Activated T-helper 1 cell treated with anti-CD3 and anti-CD28 coated beads, Interleukin-12 subunit alpha, Interleukin-12 subunit beta, Interleukin-2, Interleukin-4 antibody, amounts not matched to agents 30 ng/mL and 10 ng/mL and 1 ng/mL, durations not matched to agents 14 hours and 24 hours and 36 hours (primary cell): Measurements from ENCODE around the gene CUBN. TPM values are rescaled to one million over a fixed set of nuclear protein-coding genes. Genes with fewer than 3 reads are reported as not detected.

Source experiments
- DNase-seq: peaks from one replicate; pipeline ENCODE4 v3.0.0; 2021; ENCODE audit warnings: low spot score
- H3K27ac Mint-ChIP-seq: one replicate; pipeline ENCODE4 v1.8.0; 2021; ENCODE audit warnings: mild to moderate bottlenecking, mixed read lengths
- H3K27me3 Mint-ChIP-seq: one replicate; pipeline ENCODE4 v1.8.0; 2022; ENCODE audit warnings: mild to moderate bottlenecking, moderate library complexity, mixed read lengths; ENCODE audit not compliant: insufficient read depth
- H3K36me3 Mint-ChIP-seq: one replicate; pipeline ENCODE4 v1.8.0; 2021; ENCODE audit warnings: low read depth, mixed read lengths
- H3K4me1 Mint-ChIP-seq: one replicate; pipeline ENCODE4 v1.8.0; 2021; ENCODE audit warnings: low read depth, mixed read lengths
- H3K4me3 Mint-ChIP-seq: one replicate; pipeline ENCODE4 v1.8.0; 2021; ENCODE audit warnings: mild to moderate bottlenecking, moderate library complexity, mixed read lengths
- H3K9me3 Mint-ChIP-seq: one replicate; pipeline ENCODE4 v1.8.0; 2021; ENCODE audit warnings: mixed read lengths
- intact Hi-C: fragments of 100-400 bp; cut with micrococcal nuclease; formaldehyde crosslinking; loops from one replicate; pipeline ENCODE4 v1.15.1; 2024
- total RNA-seq: library from RNA; stranded (reverse); gene quantifications from 2 replicates; pipeline ENCODE4 v1.2.3, GENCODE V29; 2022

Gene CUBN
- total RNA-seq, 1 donor from 2014 or later: 0.21 TPM

GRCh38 chr10:17155826-17156225, 26.2 kb upstream of the CUBN start:
- H3K27me3 Mint-ChIP-seq: no peaks in the 10 kb centered on the region
- intact Hi-C loops: no loop called here
- H3K4me3 Mint-ChIP-seq: no peak overlapping the region
- no peaks in the 10 kb centered on the region for H3K4me1 Mint-ChIP-seq
- no peak overlapping the region for H3K27ac Mint-ChIP-seq
- H3K36me3 Mint-ChIP-seq: peaks cover 3% of the 10 kb centered on the region
- DNase-seq: no peak
- H3K9me3 Mint-ChIP-seq: no peaks in the 10 kb centered on the region

- H3K27me3 Mint-ChIP-seq: no peaks in the 10 kb centered on the region
- intact Hi-C loops: no loop called here
- H3K4me3 Mint-ChIP-seq: no peak overlapping the region
- no peaks in the 10 kb centered on the region for H3K9me3 Mint-ChIP-seq
- no peak for DNase-seq
- H3K4me1 Mint-ChIP-seq: no peaks in the 10 kb centered on the region
- H3K27ac Mint-ChIP-seq: no peak overlapping the region
- H3K36me3 Mint-ChIP-seq: peaks cover 3% of the 10 kb centered on the region
Measured at GRCh38 chr10:17154116-17154515, 24.5 kb upstream of the CUBN start.

GRCh38 chr10:17153321-17153720, 23.7 kb upstream of the CUBN start:
- no peak overlapping the region for H3K27ac Mint-ChIP-seq
- H3K36me3 Mint-ChIP-seq: peaks cover 3% of the 10 kb centered on the region
- no peaks in the 10 kb centered on the region for H3K9me3 Mint-ChIP-seq
- no peak for DNase-seq
- H3K27me3 Mint-ChIP-seq: no peaks in the 10 kb centered on the region
- no peak overlapping the region for H3K4me3 Mint-ChIP-seq
- intact Hi-C loops: no loop called here
- no peaks in the 10 kb centered on the region for H3K4me1 Mint-ChIP-seq

- DNase-seq: no peak
- Mint-ChIP-seq H3K27me3 (no peaks in the 10 kb centered on the region), H3K4me3 (no peak overlapping the region), H3K4me1 (no peaks in the 10 kb centered on the region), H3K36me3 (peaks cover 3% of the 10 kb centered on the region), H3K27ac (no peak overlapping the region), H3K9me3 (no peaks in the 10 kb centered on the region)
- intact Hi-C loops: no loop called here
Measured at GRCh38 chr10:17151716-17152115, 22.1 kb upstream of the CUBN start.

GRCh38 chr10:17147884-17148489, 18.4 kb upstream of the CUBN start:
- intact Hi-C loops: no loop called here
- no peaks in the 10 kb centered on the region for H3K27me3 Mint-ChIP-seq
- H3K4me3 Mint-ChIP-seq: no peak overlapping the region
- DNase-seq: no peak
- H3K9me3 Mint-ChIP-seq: no peaks in the 10 kb centered on the region
- peaks cover 19% of the 10 kb centered on the region for H3K4me1 Mint-ChIP-seq
- H3K36me3 Mint-ChIP-seq: peaks cover 2% of the 10 kb centered on the region
- H3K27ac Mint-ChIP-seq: no peak overlapping the region

- Mint-ChIP-seq H3K9me3 (no peaks in the 10 kb centered on the region), H3K27ac (no peak overlapping the region), H3K4me1 (peaks cover 19% of the 10 kb centered on the region), H3K4me3 (no peak overlapping the region), H3K27me3 (no peaks in the 10 kb centered on the region), H3K36me3 (peaks cover 2% of the 10 kb centered on the region)
- DNase-seq: no peak
- intact Hi-C loops: no loop called here
Measured at GRCh38 chr10:17146892-17147291, 17.3 kb upstream of the CUBN start.

- peaks cover 19% of the 10 kb centered on the region for H3K4me1 Mint-ChIP-seq
- peak overlapping the region; percentile 45 for H3K27ac Mint-ChIP-seq
- peaks cover 2% of the 10 kb centered on the region for H3K36me3 Mint-ChIP-seq
- H3K27me3 Mint-ChIP-seq: no peaks in the 10 kb centered on the region
- intact Hi-C loops: loop anchor here (2.0 kb wide), 1 partner anchor 56 kb away; the partner anchor contains the start of gene TRDMT1
- no peak for DNase-seq
- H3K4me3 Mint-ChIP-seq: no peak overlapping the region
- H3K9me3 Mint-ChIP-seq: no peaks in the 10 kb centered on the region
Measured at GRCh38 chr10:17145239-17145638, 15.6 kb upstream of the CUBN start.

GRCh38 chr10:17144757-17145156, 15.1 kb upstream of the CUBN start:
- no peaks in the 10 kb centered on the region for H3K27me3 Mint-ChIP-seq
- intact Hi-C loops: loop anchor here (1.0 to 5.0 kb wide), 7 partner anchors 56 to 252 kb away; partner anchors contain the start of gene TRDMT1
- no peaks in the 10 kb centered on the region for H3K9me3 Mint-ChIP-seq
- H3K4me3 Mint-ChIP-seq: no peak overlapping the region
- H3K36me3 Mint-ChIP-seq: peaks cover 2% of the 10 kb centered on the region
- H3K4me1 Mint-ChIP-seq: peaks cover 19% of the 10 kb centered on the region
- DNase-seq: peak; percentile 31
- peak overlapping the region; percentile 45 for H3K27ac Mint-ChIP-seq

- Mint-ChIP-seq H3K4me1 (peaks cover 19% of the 10 kb centered on the region), H3K4me3 (no peak overlapping the region), H3K27ac (peak overlapping the region; percentile 36), H3K27me3 (peaks cover 2% of the 10 kb centered on the region), H3K9me3 (no peaks in the 10 kb centered on the region), H3K36me3 (peaks cover 2% of the 10 kb centered on the region)
- DNase-seq: no peak
- intact Hi-C loops: loop anchor here (1.0 to 5.0 kb wide), 7 partner anchors 57 to 252 kb away; partner anchors contain the start of gene TRDMT1
Measured at GRCh38 chr10:17144032-17144431, 14.4 kb upstream of the CUBN start.

- Mint-ChIP-seq H3K27ac (no peak overlapping the region), H3K36me3 (peaks cover 2% of the 10 kb centered on the region), H3K4me3 (no peak overlapping the region), H3K4me1 (peaks cover 19% of the 10 kb centered on the region), H3K27me3 (peaks cover 2% of the 10 kb centered on the region), H3K9me3 (no peaks in the 10 kb centered on the region)
- DNase-seq: no peak
- intact Hi-C loops: loop anchor here (5.0 kb wide), 1 partner anchor 251 kb away; no protein-coding TSS in a partner anchor
Measured at GRCh38 chr10:17143055-17143690, 13.6 kb upstream of the CUBN start.

GRCh38 chr10:17141504-17142229, 12.1 kb upstream of the CUBN start:
- H3K36me3 Mint-ChIP-seq: peaks cover 2% of the 10 kb centered on the region
- peaks cover 19% of the 10 kb centered on the region for H3K4me1 Mint-ChIP-seq
- no peaks in the 10 kb centered on the region for H3K9me3 Mint-ChIP-seq
- DNase-seq: no peak
- intact Hi-C loops: loop anchor here (5.0 kb wide), 1 partner anchor 249 kb away; no protein-coding TSS in a partner anchor
- no peak overlapping the region for H3K4me3 Mint-ChIP-seq
- no peak overlapping the region for H3K27ac Mint-ChIP-seq
- peaks cover 2% of the 10 kb centered on the region for H3K27me3 Mint-ChIP-seq

GRCh38 chr10:17140386-17140761, 10.8 kb upstream of the CUBN start:
- Mint-ChIP-seq H3K9me3 (no peaks in the 10 kb centered on the region), H3K4me3 (no peak overlapping the region), H3K27ac (no peak overlapping the region), H3K4me1 (peaks cover 14% of the 10 kb centered on the region), H3K27me3 (peaks cover 6% of the 10 kb centered on the region), H3K36me3 (peaks cover 2% of the 10 kb centered on the region)
- intact Hi-C loops: loop anchor here (5.0 kb wide), 1 partner anchor 248 kb away; no protein-coding TSS in a partner anchor
- DNase-seq: no peak

- Mint-ChIP-seq H3K4me1 (no peaks in the 10 kb centered on the region), H3K27me3 (peaks cover 12% of the 10 kb centered on the region), H3K4me3 (no peak overlapping the region), H3K27ac (no peak overlapping the region), H3K36me3 (no peaks in the 10 kb centered on the region), H3K9me3 (no peaks in the 10 kb centered on the region)
- no peak for DNase-seq
- intact Hi-C loops: no loop called here
Measured at GRCh38 chr10:17138460-17139042, 8.9 kb upstream of the CUBN start.
